GM13977 (cell line): ENCODE measurements around the gene ARSH.

Experiments
- DNase-seq: peaks from one replicate; pipeline ENCODE4 v3.0.0; 2012; ENCODE audit warnings: low spot score
- in situ Hi-C: fragments of 300-500 bp; cut with MboI; formaldehyde crosslinking; loops from one replicate; pipeline ENCODE4 v1.12.0; 2022; ENCODE audit warnings: low sequenced_read_pairs, low pct_unique_long_range_greater_than_20kb, mixed read lengths, inconsistent platforms; ENCODE audit not compliant: unreplicated experiment
- TF ChIP-seq, protein P1 (sequence below): IDR thresholded peaks from 2 replicates; pipeline ENCODE4 v1.5.1; 2012; ENCODE audit warnings: mild to moderate bottlenecking, control low read depth; ENCODE audit not compliant: insufficient read depth; ENCODE audit errors: extremely low read depth, missing control alignments

ARSH gene

DNA sequence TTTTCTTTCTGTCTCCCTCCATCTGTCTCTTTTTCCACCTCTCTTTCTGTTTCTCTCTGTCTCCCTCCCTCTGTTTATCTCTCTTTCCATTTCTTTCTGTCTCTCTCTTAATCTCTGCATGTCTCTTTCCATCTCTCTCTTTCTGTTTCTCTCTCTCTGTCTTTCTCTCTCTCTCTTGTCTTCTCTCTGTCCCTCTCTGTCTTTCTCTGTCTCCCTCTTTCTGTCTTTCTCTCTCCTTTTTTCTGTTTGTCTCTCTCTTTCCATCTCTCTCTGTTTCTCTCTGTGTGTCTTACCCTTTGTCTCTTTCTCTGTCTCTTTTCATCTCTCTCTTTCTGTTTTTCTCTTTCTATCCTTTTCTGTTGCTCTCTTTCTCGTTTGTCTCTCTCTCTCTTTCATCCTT lies 69.6 kb downstream of the ARSH start:
- DNase-seq, result no peak
- TF ChIP-seq, protein P1, sequence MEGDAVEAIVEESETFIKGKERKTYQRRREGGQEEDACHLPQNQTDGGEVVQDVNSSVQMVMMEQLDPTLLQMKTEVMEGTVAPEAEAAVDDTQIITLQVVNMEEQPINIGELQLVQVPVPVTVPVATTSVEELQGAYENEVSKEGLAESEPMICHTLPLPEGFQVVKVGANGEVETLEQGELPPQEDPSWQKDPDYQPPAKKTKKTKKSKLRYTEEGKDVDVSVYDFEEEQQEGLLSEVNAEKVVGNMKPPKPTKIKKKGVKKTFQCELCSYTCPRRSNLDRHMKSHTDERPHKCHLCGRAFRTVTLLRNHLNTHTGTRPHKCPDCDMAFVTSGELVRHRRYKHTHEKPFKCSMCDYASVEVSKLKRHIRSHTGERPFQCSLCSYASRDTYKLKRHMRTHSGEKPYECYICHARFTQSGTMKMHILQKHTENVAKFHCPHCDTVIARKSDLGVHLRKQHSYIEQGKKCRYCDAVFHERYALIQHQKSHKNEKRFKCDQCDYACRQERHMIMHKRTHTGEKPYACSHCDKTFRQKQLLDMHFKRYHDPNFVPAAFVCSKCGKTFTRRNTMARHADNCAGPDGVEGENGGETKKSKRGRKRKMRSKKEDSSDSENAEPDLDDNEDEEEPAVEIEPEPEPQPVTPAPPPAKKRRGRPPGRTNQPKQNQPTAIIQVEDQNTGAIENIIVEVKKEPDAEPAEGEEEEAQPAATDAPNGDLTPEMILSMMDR, result no peak
- in situ Hi-C loops, result no loop called here

DNA sequence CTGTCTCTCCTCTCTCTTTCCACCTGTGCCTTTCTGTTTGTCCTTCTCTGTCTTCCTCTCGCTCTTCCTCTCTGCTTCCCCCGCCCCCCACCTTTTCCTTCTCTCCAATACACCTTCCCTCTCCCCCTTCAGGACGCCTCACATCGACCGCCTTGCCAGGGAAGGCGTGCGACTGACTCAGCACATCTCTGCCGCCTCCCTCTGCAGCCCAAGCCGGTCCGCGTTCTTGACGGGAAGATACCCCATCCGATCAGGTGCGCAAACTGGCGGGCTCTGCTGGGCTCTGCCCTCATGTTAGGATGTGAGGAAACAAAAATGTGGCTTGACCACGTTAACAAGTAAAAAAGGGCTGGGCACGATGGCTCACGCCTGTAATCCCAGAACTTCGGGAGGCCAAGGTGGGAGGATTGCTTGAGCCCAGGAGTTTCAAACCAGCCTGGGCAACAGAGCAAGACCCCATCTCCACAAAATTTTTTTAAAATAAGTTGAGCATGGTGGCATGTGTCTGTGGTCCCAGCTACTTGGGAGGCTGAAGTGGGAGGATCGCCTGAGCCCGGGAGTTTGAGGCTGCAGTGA lies 70.2 kb downstream of the ARSH start:
- TF ChIP-seq, protein P1, result no peak
- DNase-seq, result no peak
- in situ Hi-C loops, result no loop called here
